ENCODE data around the gene PDSS2. TPM values are rescaled to one million over a fixed set of nuclear protein-coding genes. Genes with fewer than 3 reads are reported as not detected.

Gene PDSS2
- total and polyA plus RNA-seq, 10 donors: 4.3 to 16.6 (median 11.7) TPM

DNA sequence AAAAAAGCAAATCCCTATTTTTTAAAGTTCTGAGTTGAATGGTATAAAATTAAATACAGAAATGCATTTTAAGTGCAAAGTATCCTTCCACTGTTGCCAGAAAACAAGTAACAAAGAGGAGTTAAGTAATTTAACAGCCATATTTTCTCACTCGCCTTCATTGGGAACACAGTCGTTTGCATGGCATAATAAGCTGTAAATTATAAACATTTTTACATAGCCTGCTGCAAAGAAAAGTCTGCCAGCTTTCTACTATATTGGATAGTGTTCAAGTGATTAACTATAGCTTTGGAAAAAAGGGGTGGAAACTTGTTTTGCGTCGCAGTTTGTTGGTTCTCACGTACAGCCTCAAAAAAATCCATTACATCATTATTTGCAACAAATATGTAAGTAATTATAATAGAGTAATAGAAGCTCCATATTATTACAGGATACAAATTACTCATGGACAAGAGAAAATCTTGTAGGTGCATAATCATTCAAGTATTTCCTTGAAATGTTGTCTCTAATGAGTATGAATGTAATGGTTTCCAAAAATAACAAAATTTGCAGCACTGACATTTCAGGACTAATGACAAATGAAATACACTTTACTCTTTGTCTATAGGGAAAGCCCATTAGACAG lies 139.3 kb downstream of the PDSS2 start:
- Histone ChIP-seq H3K9me3 (no peaks in the 10 kb centered on the region), H3K4me3 (no peak overlapping the region), H3K36me3 (no peaks in the 10 kb centered on the region), H3K27me3 (replicated peaks in 1 of 7) (no peaks in the 10 kb centered on the region), H3K27ac (no peak overlapping the region), H3K4me1 (peaks cover 0 to 18% (median 5%) of the 10 kb centered on the region in 6 donors)
- intact Hi-C loops (cut with DNase I; ENCODE audit: low total_unique reads): no loop called here
- TF ChIP-seq POLR2A (IDR thresholded peaks at IDR 0.05): no peak
- TF ChIP-seq POLR2AphosphoS5 (IDR thresholded peaks at IDR 0.05): no peak
- TF ChIP-seq, protein P1, sequence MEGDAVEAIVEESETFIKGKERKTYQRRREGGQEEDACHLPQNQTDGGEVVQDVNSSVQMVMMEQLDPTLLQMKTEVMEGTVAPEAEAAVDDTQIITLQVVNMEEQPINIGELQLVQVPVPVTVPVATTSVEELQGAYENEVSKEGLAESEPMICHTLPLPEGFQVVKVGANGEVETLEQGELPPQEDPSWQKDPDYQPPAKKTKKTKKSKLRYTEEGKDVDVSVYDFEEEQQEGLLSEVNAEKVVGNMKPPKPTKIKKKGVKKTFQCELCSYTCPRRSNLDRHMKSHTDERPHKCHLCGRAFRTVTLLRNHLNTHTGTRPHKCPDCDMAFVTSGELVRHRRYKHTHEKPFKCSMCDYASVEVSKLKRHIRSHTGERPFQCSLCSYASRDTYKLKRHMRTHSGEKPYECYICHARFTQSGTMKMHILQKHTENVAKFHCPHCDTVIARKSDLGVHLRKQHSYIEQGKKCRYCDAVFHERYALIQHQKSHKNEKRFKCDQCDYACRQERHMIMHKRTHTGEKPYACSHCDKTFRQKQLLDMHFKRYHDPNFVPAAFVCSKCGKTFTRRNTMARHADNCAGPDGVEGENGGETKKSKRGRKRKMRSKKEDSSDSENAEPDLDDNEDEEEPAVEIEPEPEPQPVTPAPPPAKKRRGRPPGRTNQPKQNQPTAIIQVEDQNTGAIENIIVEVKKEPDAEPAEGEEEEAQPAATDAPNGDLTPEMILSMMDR (IDR thresholded peaks at IDR 0.05 in 8 of 11, conservative IDR thresholded peaks at IDR 0.05 in 3 of 11): no peak
- 84 to 91% (median 88%) methylated on average over 5 of the region's 5 CpGs for WGBS, 5 donors
- no peak for DNase-seq

DNA sequence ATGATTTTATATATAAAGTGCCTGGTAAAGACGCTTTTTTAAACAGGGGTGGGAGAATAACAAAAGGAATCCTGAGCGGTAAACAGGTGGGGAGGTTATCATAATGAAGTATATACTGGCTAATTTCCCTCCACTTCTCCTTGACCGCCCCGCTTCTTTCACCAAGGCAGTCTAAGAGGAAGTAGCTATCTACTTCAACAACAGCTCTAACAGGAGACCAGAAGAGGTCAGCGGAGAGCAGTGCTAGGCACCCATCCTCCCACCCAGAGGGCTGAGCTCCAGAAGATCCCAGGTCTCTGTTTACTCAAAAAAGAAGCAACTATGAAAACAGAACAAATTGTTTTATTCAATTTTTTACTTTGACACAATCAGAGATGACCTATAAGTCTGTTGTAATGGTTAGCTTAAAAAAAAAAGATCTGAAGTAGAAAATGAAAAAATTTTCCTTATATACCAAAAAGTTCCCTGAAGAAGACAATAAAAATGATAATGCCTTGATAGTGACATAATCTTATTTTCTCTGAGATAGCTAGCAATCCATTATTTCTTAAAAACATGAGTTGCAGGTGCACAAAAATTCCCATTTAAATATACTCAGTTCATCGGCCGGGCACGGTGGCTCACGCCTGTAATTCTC lies 141.1 kb downstream of the PDSS2 start:
- Histone ChIP-seq H3K36me3 (peaks cover 0 to 6% (median 0%) of the 10 kb centered on the region in 6 donors), H3K4me1 (peaks cover 0 to 20% (median 5%) of the 10 kb centered on the region in 6 donors), H3K4me3 (no peak overlapping the region), H3K9me3 (no peaks in the 10 kb centered on the region), H3K27me3 (replicated peaks in 1 of 7) (no peaks in the 10 kb centered on the region), H3K27ac (no peak overlapping the region)
- no peak for TF ChIP-seq POLR2AphosphoS5 (IDR thresholded peaks at IDR 0.05)
- TF ChIP-seq, protein P1 (IDR thresholded peaks at IDR 0.05 in 8 of 11, conservative IDR thresholded peaks at IDR 0.05 in 3 of 11): peak in 7 of 11 experiments; percentile 26 to 51 (median 43)
- 49 to 53% (median 53%) methylated on average over 9 of the region's 9 CpGs for WGBS, 5 donors
- intact Hi-C loops (cut with DNase I; ENCODE audit: low total_unique reads): no loop called here
- peak; percentile 72 for DNase-seq

DNA sequence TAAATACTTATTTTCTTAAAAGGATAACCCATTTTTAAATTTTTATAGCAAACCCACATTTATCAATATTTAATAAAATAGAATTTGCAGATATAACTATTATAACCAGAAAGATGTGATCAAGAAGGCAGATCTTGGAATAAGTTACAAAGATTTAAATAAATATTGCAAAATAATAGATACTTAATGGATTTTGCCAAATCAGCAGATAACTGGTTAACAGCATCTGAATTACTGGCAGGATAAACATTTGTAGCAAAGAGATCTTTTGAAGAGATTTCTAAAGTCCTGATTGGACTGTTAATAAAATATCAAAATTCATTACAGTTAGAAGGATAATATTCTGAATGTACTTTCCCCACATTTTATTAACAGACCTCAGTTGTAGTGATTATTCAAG lies 144.2 kb downstream of the PDSS2 start:
- TF ChIP-seq, protein P1 (IDR thresholded peaks at IDR 0.05 in 8 of 11, conservative IDR thresholded peaks at IDR 0.05 in 3 of 11): no peak
- TF ChIP-seq POLR2AphosphoS5 (IDR thresholded peaks at IDR 0.05) (no peak), POLR2A (IDR thresholded peaks at IDR 0.05) (no peak)
- Histone ChIP-seq H3K36me3 (peaks cover 0 to 6% (median 0%) of the 10 kb centered on the region in 6 donors), H3K9me3 (no peaks in the 10 kb centered on the region), H3K4me1 (peaks cover 0 to 20% (median 5%) of the 10 kb centered on the region in 6 donors), H3K4me3 (no peak overlapping the region), H3K27ac (no peak overlapping the region), H3K27me3 (replicated peaks in 1 of 7) (no peaks in the 10 kb centered on the region)
- DNase-seq: no peak
- intact Hi-C loops (cut with DNase I; ENCODE audit: low total_unique reads): no loop called here

- Histone ChIP-seq H3K9me3 (no peaks in the 10 kb centered on the region), H3K27ac (no peak overlapping the region), H3K27me3 (replicated peaks in 1 of 7) (no peaks in the 10 kb centered on the region), H3K4me3 (no peak overlapping the region), H3K4me1 (peaks cover 0 to 20% (median 5%) of the 10 kb centered on the region in 6 donors), H3K36me3 (peaks cover 0 to 6% (median 0%) of the 10 kb centered on the region in 6 donors)
- no peak for TF ChIP-seq POLR2AphosphoS5 (IDR thresholded peaks at IDR 0.05)
- TF ChIP-seq, protein P1 (IDR thresholded peaks at IDR 0.05 in 8 of 11, conservative IDR thresholded peaks at IDR 0.05 in 3 of 11): no peak
- TF ChIP-seq POLR2A (IDR thresholded peaks at IDR 0.05): no peak
- intact Hi-C loops (cut with DNase I; ENCODE audit: low total_unique reads): no loop called here
- WGBS, 5 donors: 77 to 95% (median 93%) methylated on average over 3 of the region's 3 CpGs
- DNase-seq: no peak
Observed at GRCh38 chr6:107314531-107314939, 144.8 kb downstream of the PDSS2 start.
